GM19043 (cell line): ENCODE data around the gene TMEM30A.

ENCODE experiments used
- ATAC-seq: cut with Tn5 transposase; IDR thresholded peaks from one replicate; pipeline ENCODE4 v1.9.1; 2021; ENCODE audit warnings: low read depth; ENCODE audit not compliant: unreplicated experiment

TMEM30A gene

GRCh38 chr6:75284632-75285282 lies at the start of gene TMEM30A:
Gene TMEM30A, minus strand, starts transcription at chr6:75284792. Its CDS starts 154 bp downstream, at chr6:75284638.
- ATAC-seq = peak; percentile 90

DNA sequence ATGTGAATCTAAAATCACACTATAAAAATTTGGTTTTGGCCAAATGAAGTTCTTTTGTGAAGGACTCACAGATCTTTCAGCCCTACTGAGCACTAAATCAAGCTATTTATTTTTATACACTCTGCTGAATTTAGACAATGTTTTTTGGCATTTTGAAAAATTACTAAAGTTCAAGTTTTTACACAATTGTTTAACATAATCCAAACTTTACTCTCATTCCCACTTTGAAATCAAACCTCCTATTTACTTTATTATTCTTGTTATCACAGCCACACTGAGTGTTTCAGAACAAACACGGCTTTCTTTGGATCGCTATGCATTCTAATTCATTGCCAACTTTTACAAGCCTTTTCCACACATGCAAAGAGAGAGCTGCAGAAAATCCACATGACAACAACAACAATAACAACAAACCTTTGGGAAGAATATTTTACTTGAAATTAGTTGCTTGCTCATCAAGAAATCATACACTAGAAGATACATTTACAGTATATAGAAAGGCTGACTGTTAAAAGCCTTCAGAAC lies 49.1 kb upstream of the TMEM30A start:
- ATAC-seq = no peak

DNA sequence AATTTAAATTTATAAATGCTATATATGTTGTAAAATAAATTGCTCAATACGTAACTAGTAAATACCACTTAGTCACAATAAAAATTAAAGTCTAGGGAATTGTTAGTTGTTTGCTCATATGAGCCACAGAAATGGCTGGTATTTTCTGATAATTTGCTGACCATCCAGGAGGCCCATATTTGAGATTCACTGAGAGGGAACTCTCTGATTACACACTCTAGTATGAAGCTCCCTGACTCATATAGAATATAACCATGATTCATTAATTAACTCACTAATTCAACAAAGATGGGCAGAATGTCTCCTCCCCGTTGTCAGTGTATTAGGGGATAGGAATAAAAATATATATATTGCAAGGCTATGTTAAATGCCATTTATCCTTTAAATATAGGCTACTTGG lies 46.6 kb upstream of the TMEM30A start:
- no peak for ATAC-seq

DNA sequence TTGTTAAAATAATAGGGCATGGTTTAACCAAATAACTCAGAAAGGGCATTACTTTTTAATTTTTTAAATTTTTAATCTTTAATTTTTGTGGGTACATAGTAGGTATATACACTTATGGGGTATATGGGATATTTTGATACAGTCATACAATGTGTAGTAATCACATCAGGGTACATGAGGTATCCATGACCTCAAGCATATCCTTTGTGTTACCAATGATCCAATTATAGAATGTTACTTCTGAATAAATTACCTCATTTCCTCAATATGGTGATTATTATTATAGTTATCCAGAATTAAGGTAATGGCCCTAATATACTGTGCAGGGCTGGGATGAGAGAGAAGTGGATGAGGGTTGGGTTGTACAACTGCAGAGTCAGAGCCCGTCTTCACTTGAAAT lies 45.1 kb upstream of the TMEM30A start:
- ATAC-seq = no peak

DNA sequence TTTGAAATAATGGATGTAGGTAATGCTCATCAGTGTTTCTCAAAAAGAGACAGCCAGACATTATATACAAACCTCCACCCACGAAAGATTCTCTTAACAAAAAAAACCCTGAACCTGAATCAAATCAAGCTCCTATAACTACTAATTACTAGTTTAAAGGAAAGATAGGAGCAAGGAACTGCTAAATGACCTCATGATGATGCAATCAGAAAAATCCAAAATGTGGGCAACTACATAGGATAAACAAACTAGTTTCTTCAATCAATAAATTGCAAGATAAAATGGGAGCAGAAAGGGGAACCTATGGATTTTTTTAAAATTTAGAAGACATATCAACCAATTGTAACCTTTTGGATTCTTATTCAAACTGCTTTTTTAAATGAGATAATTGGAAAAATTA lies 43.2 kb upstream of the TMEM30A start:
- no peak for ATAC-seq

DNA sequence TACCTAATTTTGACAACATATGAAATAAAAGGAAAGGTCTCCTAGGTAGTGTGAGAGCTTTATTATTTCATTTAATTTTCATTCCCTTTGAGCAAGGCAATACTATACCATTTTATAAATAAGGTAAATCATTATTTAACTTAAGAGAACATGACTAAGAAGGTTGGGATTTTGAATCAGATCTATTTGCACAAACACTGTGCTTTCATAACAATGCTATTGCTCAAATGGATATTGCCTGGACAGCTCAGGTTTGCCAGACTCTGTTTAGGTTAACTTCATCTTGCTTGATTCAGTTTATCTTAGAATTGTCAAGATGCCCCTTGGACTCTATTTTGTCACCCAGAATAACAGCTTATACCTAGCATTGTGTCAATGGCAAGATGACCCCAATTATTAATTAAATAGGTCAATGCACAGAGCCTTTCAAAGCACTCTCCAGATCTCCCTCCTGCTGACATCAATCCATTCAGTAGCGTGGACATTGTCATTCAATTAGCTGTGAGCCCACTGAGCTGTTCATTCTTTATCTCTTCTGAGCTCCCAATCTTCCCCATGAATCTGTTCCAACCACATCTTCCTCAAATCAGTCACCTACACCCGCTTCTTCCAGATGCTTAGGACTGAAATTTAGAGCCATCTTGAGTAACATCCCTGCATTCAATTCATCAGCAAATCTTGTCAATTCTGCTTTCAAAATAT lies 42.1 kb upstream of the TMEM30A start:
- ATAC-seq = no peak

DNA sequence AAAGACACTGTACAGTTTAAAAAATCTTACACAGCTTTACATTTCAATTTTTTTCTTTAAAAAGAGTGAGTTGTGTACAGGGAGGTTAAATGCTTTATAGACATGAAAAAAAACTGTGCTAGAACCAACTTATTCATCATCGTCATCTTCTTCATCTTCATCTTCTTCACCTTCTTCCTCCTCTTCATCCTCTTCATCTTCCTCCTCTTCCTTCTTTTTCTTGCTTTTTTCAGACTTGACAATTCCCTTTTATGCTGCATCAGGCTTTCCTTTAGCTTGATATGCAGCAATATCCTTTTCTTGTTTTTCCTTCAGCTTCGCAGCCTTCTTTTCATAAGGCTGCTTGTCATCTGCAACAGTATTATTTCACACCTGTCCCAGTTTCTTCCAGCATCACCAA lies 34.3 kb upstream of the TMEM30A start:
- ATAC-seq = no peak

- no peak for ATAC-seq
Measured at GRCh38 chr6:75317503-75318206, 33.1 kb upstream of the TMEM30A start.

DNA sequence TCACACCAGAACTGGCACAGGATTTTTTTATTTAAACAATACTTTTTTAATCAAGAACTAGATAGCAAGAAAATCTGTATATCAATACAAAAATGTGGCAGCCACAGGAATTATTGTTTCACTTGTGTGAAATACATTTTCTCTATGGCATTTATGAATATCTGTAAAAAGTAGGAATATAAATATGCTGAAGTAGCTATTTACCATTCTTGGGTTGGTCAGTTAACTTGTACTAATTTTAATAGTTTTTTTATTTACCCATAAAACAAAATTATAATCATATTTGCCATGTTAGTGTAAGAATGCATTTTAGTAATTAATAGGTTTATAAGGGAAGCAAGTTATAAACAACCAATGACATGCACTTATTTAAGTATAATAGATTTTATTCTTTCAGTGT lies 31.4 kb upstream of the TMEM30A start:
- ATAC-seq = no peak

DNA sequence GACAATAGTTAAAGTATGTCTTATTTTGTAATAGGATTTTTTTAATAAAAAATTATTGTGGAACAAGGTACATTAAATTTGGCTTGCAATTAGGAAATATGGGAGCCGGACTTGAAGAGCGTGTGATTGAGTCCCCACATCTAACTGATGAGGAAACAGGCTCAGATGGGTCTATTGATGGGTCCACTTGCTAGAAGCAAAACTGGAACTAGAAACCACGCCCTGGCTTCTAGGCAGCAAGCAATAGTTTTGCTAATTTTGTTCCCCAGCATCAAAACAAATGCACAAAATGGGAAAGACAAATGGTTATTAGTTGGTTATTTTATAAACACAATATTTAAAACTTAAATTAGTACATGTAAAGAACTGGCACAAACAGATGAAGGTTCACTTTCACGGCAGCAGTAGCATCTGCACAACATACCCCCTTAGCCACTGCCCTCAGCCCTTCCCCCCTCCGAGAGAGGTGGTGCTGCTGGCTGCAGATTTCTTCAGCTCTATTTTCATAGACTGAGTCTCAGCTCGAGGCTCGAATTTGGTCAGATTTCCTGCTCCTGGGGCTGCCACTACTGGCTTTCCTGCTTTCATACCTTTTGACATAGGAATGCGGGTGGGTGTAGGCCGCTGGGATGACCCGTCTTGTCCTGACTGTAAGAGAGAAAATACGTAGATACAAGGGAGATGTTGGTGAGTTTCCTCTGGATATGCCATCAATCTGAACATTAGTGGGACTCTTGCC lies 23.8 kb upstream of the TMEM30A start:
- no peak for ATAC-seq

- no peak for ATAC-seq
Measured at GRCh38 chr6:75307364-75308004, 22.9 kb upstream of the TMEM30A start.

DNA sequence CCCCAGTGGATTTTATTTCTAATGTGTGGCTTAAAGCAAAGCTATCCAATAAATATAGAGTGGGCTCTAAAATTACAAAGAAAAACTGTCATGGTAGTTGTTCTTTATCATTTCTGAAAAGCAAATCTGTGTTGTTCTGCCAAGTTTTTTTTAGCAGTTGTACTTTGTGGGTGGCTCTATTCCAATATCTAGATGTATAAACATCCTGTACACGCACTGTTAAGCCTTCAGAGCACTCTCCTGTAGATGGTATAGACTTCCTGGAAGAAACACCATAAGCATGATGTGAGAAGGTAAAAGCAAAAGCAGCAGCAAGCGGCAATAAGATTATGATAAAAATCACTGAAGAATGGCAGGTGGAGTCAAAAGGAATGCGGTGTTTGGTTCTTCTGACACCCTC lies 21.5 kb upstream of the TMEM30A start:
- no peak for ATAC-seq

DNA sequence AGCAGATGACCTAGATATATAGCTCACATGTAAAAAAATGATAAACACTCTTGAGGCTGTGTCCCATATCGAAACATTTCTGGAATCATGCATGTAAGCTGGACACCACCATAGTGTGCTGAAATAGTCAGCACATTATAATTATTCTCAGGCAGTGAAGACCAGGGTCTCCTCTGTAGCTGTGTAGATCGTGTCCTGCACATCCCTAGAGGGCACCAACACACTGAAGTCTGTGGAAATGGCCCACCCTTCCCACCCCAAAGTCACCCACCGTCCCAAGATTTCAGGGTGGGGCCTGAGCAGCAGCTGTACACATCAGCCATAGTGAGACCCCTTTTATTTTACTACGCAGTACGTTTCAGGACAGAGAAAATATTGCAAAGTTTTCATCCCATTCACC lies 21.0 kb upstream of the TMEM30A start:
- ATAC-seq = no peak

GRCh38 chr6:75302280-75302679 lies 17.7 kb upstream of the TMEM30A start:
- ATAC-seq = no peak

- no peak for ATAC-seq
Measured at GRCh38 chr6:75301537-75301936, 16.9 kb upstream of the TMEM30A start.

- no peak for ATAC-seq
Measured at GRCh38 chr6:75301088-75301487, 16.5 kb upstream of the TMEM30A start.

DNA sequence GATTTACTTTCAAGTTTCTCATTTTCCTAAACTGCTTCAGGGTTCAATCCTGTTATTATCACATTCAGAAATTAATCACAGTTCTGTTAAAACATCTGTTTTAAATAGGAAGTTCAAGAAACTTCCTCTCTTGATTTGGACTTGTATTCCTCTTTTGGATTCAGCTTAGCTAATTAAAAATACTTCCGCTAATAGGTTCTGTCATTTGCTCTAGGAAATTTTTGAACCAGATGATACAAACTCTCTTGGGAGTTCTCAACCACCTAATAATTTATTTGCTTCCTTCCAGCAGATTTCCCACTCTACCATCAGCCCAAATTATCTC lies 15.9 kb upstream of the TMEM30A start:
- no peak for ATAC-seq

- ATAC-seq = no peak
Measured at GRCh38 chr6:75299801-75300530, 15.4 kb upstream of the TMEM30A start.

DNA sequence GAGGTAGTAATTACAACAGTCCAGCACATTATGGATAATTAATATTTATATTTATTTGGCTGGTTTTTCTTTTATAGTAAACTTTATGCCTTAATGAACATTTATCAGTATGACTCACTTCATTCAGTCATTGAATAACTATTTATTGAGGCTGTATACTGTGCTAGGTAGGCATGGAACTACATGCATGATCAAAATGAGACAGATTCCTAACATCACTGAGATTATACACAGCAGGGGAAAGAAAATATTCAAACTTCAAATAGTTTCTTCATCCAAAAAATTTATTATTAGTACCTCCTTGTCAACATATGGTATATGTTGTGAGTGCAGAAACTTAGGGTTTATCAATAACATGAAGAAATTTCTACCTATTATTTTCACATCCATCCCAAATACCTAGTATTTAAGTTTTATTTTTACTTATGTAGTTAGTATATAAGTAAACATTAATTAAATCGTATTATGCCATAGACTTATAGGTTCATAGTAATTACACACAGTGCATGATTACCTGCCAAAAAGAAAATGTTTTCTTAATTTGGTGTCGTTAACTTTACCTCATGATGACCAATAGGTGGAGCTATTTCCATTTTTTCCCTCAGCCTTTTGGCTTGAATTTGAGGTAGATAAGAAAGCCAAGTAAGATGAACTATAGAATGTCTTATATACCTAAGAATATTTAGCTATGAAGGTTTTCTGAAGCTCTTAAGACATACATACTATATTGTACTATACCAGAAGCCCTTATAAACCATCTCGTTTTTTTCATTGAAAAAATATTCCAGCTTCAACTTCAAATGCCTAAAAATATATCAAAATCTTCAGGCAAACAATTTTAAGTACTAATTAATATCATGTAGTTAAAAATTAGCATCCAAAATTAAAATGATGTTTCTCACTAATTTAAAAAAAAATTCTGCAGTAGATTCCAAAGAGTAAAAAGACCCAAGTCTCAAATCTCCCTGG lies 12.5 kb upstream of the TMEM30A start:
- ATAC-seq = peak; percentile 57
